Uterus (tissue), 2 donors: ENCODE results near the gene RASGEF1C.

Experiments used
- POLR2A ChIP-seq, 2 donors: fragments of 450-650 bp; IDR thresholded peaks; one replicate each; pipeline ENCODE4 v1.6.1; 2016; ENCODE audit warnings: antibody characterized with exemption in 2 of 2, mild to moderate bottlenecking in 1 of 2, moderate library complexity in 1 of 2
- TF ChIP-seq, protein P1 (sequence below), 4 experiments: fragments of 200-600 bp in 2 of 4; fragments of 450-650 bp in 2 of 4; sonication (generic) in 2 of 4; IDR thresholded peaks; one replicate each; pipeline ENCODE4 v1.5.1; 2016 to 2019; ENCODE audit warnings: antibody characterized with exemption in 4 of 4, mild to moderate bottlenecking in 2 of 4, moderate library complexity in 1 of 4

DNA sequence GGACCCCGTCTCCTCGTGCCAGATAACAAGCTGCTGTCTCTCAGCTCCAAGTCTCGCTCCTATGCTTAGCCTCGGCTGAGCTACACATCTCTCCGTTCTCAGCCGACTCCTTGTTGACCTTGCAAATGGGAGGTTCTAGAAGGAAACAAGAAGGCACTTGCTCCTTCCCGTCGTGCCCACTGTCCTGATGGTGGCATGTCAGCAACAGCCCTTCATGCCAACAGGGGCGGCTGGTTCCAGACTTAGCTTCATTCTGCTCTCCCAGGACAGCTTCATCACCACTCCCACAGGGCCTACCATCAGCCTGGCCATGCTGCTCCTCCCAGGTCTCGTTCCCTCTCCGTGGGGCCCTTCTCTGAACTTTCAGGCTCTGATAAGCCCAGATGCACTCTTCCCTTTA is 13.0 kb upstream of the RASGEF1C start:
- TF ChIP-seq, protein P1, sequence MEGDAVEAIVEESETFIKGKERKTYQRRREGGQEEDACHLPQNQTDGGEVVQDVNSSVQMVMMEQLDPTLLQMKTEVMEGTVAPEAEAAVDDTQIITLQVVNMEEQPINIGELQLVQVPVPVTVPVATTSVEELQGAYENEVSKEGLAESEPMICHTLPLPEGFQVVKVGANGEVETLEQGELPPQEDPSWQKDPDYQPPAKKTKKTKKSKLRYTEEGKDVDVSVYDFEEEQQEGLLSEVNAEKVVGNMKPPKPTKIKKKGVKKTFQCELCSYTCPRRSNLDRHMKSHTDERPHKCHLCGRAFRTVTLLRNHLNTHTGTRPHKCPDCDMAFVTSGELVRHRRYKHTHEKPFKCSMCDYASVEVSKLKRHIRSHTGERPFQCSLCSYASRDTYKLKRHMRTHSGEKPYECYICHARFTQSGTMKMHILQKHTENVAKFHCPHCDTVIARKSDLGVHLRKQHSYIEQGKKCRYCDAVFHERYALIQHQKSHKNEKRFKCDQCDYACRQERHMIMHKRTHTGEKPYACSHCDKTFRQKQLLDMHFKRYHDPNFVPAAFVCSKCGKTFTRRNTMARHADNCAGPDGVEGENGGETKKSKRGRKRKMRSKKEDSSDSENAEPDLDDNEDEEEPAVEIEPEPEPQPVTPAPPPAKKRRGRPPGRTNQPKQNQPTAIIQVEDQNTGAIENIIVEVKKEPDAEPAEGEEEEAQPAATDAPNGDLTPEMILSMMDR (IDR thresholded peaks at IDR 0.05): no peak
- no peak for TF ChIP-seq POLR2A (IDR thresholded peaks at IDR 0.05)
